Heart right ventricle (tissue), 16 donors: ENCODE data around the gene CEP170. TPM values are rescaled to one million over a fixed set of nuclear protein-coding genes. Genes with fewer than 3 reads are reported as not detected.

Experiments
- ATAC-seq, 8 donors: fragments of 200-7000 bp; cut with Tn5 transposase; one replicate each; pipeline ENCODE4 v1.9.1; 2020; ENCODE audit warnings: mild to moderate bottlenecking in 8 of 8, moderate library complexity in 8 of 8, moderate number of reproducible peaks in 1 of 8
- DNase-seq, 2 donors: peaks; one replicate each; pipeline ENCODE4 v3.0.0-alpha.2; 2020
- H3K27ac ChIP-seq, 10 donors: fragments of 200-600 bp; sonication (generic) in 2 of 10; one replicate each; pipeline versions ENCODE4 v1.5.0 to v1.8.0; 2020 to 2022; ENCODE audit warnings: mild to moderate bottlenecking in 3 of 10
- H3K27me3 ChIP-seq, 7 donors: fragments of 200-600 bp; one replicate each; pipeline ENCODE4 v1.8.0; 2021 to 2022; ENCODE audit warnings: mild to moderate bottlenecking in 2 of 7
- H3K36me3 ChIP-seq, 9 donors: fragments of 200-600 bp; sonication (generic) in 1 of 9; one replicate each; pipeline versions ENCODE4 v1.5.0 to v1.8.0; 2020 to 2022; ENCODE audit warnings: mild to moderate bottlenecking in 2 of 9
- H3K4me1 ChIP-seq, 9 donors: fragments of 200-600 bp; sonication (generic) in 1 of 9; one replicate each; pipeline versions ENCODE4 v1.5.0 to v1.8.0; 2020 to 2022; ENCODE audit warnings: mild to moderate bottlenecking in 4 of 9
- H3K4me3 ChIP-seq, 10 donors: fragments of 200-600 bp; sonication (generic) in 2 of 10; one replicate each; pipeline versions ENCODE4 v1.5.0 to v1.8.0; 2020 to 2022; ENCODE audit warnings: mild to moderate bottlenecking in 7 of 10, moderate library complexity in 2 of 10
- H3K9me3 ChIP-seq, 11 donors: fragments of 200-600 bp in 10 of 11; sonication (generic) in 2 of 11; one replicate each; pipeline versions ENCODE4 v1.5.0 to v1.8.0; 2013 to 2022; ENCODE audit warnings: mild to moderate bottlenecking in 2 of 11, control low read depth in 1 of 11, moderate library complexity in 1 of 11
- WGBS, 2 donors: extraction: QIAGEN DNeasy Blood & Tissue Kit; methylation state at CpG; one replicate each; pipeline ENCODE4 v1.1.7; 2013; ENCODE audit warnings: inconsistent platforms in 1 of 2; 5-methylcytosine and 5-hydroxymethylcytosine counted together
- intact Hi-C, 10 donors: fragments of 100-400 bp; cut with DNase I; formaldehyde crosslinking; loops; one replicate each; pipeline versions ENCODE4 v1.11.1 to v1.14.2; 2022
- polyA plus RNA-seq, 2 donors: library from polyadenylated mRNA; stranded (reverse); fragments of 200-250 nt; gene quantifications; one replicate each; pipeline ENCODE4 v1.2.3, GENCODE V29; 2013
- total RNA-seq, 10 donors: library from RNA; stranded (reverse); fragmentation: NEBNext Ultra II Directional in 3 of 10; extraction: Animal tissue kit (Norgen Biotek cat#: 25700) in 3 of 10; gene quantifications; one replicate each; pipeline versions ENCODE4 v1.2.1 to v1.2.4, GENCODE V29; 2021 to 2023
- TF ChIP-seq, protein P1 (sequence below), 9 donors: fragments of 200-600 bp; sonication (generic) in 2 of 9; IDR thresholded peaks; one replicate each; pipeline versions ENCODE4 v1.5.0 to v1.8.0; 2021 to 2022; ENCODE audit warnings: antibody characterized with exemption in 9 of 9, mild to moderate bottlenecking in 5 of 9, moderate library complexity in 1 of 9
- donor health status: Arrhythmogenic right ventricular cardiomyopathy.
- donor health status: ischemic (EF 13 %, LVEDD 7.1; RV severe dilation, severe dysfunction).
- donor health status: healthy with polysubstance abuse.
- donor health status: DM: no; HTN: yes; CAD: no.
- donor health status: DM: no; HTN: no; CAD: no.
- donor health status: ischemic (EF 25% LVEDD 6.9; RV normal size, moderate dysfunction).
- donor health status: ischemic (EF 25% LVEDD 5.7; RV mildly dilated, moderate dysfunction).
- donor health status: healthy.
- donor health status: DM: yes; HTN: yes; CAD: no.
- donor health status: Ischemic cardiomyopathy.
- donor health status: ischemic (EF 35%, LVEDD 5.7; RV mildly dilated, moderate dysfunction).
- donor health status: nonischemic (EF 11% LVEDD 7.7; RV severe dilation, severe dysfunction).
- donor health status: DM: yes; HTN: yes; CAD: no.
- donor health status: PGD.
- donor health status: ischemic (EF 29% LVEDD 5.4; RV normal size, mild dysfunction).
- donor health status: nonischemic (EF 23%, LVEDD 6.1; RV moderate dilation, normal function).

Gene CEP170
- total and polyA plus RNA-seq, 12 donors = 7.3 to 75.5 (median 50.4) TPM

DNA sequence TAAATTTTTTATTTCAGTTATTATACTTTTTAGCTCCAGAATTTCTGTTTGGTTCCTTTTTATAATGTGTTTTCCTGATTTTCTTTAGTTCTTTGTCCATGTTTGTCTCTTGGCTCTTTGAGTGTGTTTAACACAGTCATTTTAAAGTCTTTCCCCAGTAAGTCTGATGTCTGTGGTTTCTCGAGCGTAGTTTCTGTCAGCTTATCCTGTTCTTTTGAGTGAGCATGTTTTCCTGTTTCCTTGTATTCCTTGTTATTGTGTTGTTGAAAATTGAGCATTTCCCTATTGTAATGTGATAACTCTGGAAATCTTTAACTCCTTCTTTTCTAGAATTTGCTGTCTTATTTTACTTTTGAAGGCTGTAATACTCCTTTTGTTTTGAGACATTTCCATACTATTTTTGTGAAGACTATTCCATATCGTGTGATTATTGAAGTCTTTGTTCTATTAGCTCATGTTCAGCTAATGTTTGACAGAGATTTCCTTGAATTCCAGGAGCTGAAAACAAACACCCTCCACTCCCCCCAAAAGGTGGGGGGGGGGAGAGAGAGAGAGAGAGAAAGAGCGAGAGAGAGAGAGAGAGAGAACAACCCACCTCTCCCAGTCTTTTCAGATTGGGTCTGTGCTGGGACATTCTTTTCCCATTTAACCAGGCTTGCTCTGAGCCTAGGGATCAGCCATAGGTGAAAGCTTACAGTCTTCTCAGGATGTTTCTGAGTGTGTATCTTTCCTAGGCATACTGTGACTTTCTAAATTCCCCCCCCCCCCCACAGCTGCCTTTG lies 39.1 kb upstream of the CEP170 start:
- Histone ChIP-seq H3K27me3 (no peaks in the 10 kb centered on the region), H3K4me3 (no peak overlapping the region), H3K36me3 (peaks cover 0 to 85% (median 33%) of the 10 kb centered on the region in 9 donors), H3K4me1 (peaks cover 0 to 2% (median 0%) of the 10 kb centered on the region in 9 donors), H3K9me3 (peaks cover 0 to 24% (median 4%) of the 10 kb centered on the region in 11 donors), H3K27ac (no peak overlapping the region)
- WGBS, 2 donors = 67 to 79% methylated on average over 4 of the region's 4 CpGs
- TF ChIP-seq, protein P1, sequence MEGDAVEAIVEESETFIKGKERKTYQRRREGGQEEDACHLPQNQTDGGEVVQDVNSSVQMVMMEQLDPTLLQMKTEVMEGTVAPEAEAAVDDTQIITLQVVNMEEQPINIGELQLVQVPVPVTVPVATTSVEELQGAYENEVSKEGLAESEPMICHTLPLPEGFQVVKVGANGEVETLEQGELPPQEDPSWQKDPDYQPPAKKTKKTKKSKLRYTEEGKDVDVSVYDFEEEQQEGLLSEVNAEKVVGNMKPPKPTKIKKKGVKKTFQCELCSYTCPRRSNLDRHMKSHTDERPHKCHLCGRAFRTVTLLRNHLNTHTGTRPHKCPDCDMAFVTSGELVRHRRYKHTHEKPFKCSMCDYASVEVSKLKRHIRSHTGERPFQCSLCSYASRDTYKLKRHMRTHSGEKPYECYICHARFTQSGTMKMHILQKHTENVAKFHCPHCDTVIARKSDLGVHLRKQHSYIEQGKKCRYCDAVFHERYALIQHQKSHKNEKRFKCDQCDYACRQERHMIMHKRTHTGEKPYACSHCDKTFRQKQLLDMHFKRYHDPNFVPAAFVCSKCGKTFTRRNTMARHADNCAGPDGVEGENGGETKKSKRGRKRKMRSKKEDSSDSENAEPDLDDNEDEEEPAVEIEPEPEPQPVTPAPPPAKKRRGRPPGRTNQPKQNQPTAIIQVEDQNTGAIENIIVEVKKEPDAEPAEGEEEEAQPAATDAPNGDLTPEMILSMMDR (IDR thresholded peaks at IDR 0.05) = no peak
- intact Hi-C loops = loop anchor here in 1 of 10 donors (5.0 kb wide), 1 partner anchor 1433 kb away; no protein-coding TSS in a partner anchor
- ATAC-seq (no peak), DNase-seq (no peak)

DNA sequence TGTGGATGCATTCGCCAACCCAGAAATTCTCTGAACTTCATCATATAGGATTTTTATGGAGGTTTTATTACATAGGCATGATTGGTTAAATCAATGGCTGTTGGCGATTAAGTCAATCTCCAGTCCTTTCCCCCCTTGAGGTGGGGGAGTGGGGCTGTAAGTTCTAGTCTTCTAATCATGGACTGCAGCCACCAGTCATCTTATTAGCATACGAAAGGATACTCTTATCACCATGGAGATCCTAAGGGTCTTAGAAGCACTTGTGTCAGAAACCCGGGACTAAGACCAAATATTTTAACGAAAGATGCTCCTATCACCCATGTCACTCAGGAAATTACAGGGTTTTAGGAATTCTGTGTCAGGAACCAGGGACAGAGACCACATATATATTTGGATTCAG lies 37.0 kb upstream of the CEP170 start:
- Histone ChIP-seq H3K36me3 (peaks cover 0 to 76% (median 27%) of the 10 kb centered on the region in 9 donors), H3K27ac (no peak overlapping the region), H3K9me3 (peaks cover 0 to 20% (median 4%) of the 10 kb centered on the region in 11 donors), H3K27me3 (no peaks in the 10 kb centered on the region), H3K4me1 (peaks cover 0 to 22% (median 8%) of the 10 kb centered on the region in 9 donors), H3K4me3 (no peak overlapping the region)
- TF ChIP-seq, protein P1 (IDR thresholded peaks at IDR 0.05) = no peak
- WGBS, 2 donors = 96 to 99% methylated on average over 5 of the region's 5 CpGs
- intact Hi-C loops = loop anchor here in 1 of 10 donors (5.0 kb wide), 1 partner anchor 1435 kb away; no protein-coding TSS in a partner anchor
- no peak for DNase-seq
- no peak for ATAC-seq

DNA sequence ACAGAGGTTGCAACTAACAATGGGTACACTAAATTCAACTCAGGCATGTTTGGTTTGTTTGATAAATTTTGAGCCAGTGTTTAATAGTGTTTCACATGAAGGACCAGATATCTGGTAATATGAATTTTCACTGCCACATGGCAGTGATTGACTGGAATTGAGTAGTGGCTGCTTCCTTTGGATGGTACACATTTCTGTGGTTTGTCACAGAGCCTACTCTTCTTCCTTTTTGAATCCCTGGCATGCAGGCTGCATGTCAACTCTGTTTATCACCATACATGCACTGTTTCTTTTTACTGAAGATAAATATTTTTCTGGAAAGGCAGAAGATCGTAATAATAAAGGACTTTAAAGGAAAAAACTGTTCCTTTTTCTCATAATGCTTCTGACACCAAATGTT lies 36.2 kb upstream of the CEP170 start:
- DNase-seq = no peak
- no peak for ATAC-seq
- 94 to 95% methylated on average over 1 of the region's 1 CpG for WGBS, 2 donors
- peaks cover 0 to 20% (median 4%) of the 10 kb centered on the region in 11 donors for H3K9me3 ChIP-seq
- no peak overlapping the region for H3K27ac ChIP-seq
- TF ChIP-seq, protein P1 (IDR thresholded peaks at IDR 0.05) = no peak
- peaks cover 0 to 80% (median 27%) of the 10 kb centered on the region in 9 donors for H3K36me3 ChIP-seq
- no peaks in the 10 kb centered on the region for H3K27me3 ChIP-seq
- intact Hi-C loops = loop anchor here in 2 of 10 donors (2.0 to 5.0 kb wide), 2 partner anchors 42 to 1436 kb away; no protein-coding TSS in a partner anchor
- peaks cover 0 to 30% (median 8%) of the 10 kb centered on the region in 9 donors for H3K4me1 ChIP-seq
- H3K4me3 ChIP-seq = no peak overlapping the region

DNA sequence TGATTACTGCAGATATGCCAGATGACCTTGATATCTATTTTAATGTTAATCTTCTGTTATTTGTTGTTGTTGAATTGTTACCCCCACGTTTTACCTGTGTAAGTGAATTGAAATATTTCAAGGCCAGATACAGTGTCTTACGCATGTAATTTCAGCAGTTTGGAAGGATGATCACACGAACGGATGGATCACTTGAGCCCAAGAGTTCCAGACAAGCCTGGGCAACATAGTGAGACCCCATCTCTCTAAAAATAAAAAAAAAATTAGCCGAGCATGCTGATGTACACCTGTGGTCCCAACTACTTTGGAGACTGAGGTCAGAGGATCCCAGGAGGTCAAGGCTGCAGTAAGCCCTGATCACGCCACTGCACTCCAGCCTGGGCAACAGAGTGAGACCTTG lies 33.0 kb upstream of the CEP170 start:
- Histone ChIP-seq H3K27me3 (no peaks in the 10 kb centered on the region), H3K9me3 (peaks cover 0 to 4% (median 0%) of the 10 kb centered on the region in 11 donors), H3K27ac (peak overlapping the region in 5 of 10 donors; percentile 32 to 92 (median 52)), H3K4me1 (peaks cover 0 to 53% (median 8%) of the 10 kb centered on the region in 9 donors), H3K4me3 (no peak overlapping the region), H3K36me3 (peaks cover 0 to 89% (median 10%) of the 10 kb centered on the region in 9 donors)
- intact Hi-C loops = no loop called here
- WGBS, 2 donors = 84 to 86% methylated on average over 6 of the region's 6 CpGs
- DNase-seq = no peak
- TF ChIP-seq, protein P1 (IDR thresholded peaks at IDR 0.05) = no peak
- no peak for ATAC-seq
